ENCODE data around the gene TTLL1. TPM values are rescaled to one million over a fixed set of nuclear protein-coding genes. Genes with fewer than 3 reads are reported as not detected.

The TTLL1 gene
- polyA plus RNA-seq, 1 experiment = 22.1 TPM

DNA sequence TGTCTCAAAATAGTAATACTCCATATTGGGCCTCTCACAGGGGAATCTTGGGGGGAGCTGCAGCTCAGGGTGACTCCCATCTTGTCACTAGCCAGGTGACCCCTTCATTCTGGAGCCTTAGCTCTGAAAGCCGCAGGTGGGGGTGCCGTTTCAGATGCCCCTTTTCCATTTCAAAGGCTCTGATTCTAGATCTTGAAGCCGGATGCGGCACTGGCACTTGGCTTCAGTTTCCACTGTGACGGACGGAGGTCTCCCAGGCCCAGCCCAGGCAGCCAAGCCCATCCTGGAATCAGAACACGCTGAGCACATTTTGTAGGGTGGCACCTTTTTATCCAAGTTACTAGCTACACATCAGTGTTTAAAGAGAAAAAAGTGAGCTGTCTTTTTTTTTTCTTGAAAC, 27.7 kb upstream of the TTLL1 start:
- ChIA-PET CTCF (no interaction called here), POLR2A (no interaction called here)
- no peaks in the 10 kb centered on the region for H3K36me3 ChIP-seq (ENCODE audit: control insufficient read depth, insufficient read depth, low read length)
- TF ChIP-seq, protein P1, sequence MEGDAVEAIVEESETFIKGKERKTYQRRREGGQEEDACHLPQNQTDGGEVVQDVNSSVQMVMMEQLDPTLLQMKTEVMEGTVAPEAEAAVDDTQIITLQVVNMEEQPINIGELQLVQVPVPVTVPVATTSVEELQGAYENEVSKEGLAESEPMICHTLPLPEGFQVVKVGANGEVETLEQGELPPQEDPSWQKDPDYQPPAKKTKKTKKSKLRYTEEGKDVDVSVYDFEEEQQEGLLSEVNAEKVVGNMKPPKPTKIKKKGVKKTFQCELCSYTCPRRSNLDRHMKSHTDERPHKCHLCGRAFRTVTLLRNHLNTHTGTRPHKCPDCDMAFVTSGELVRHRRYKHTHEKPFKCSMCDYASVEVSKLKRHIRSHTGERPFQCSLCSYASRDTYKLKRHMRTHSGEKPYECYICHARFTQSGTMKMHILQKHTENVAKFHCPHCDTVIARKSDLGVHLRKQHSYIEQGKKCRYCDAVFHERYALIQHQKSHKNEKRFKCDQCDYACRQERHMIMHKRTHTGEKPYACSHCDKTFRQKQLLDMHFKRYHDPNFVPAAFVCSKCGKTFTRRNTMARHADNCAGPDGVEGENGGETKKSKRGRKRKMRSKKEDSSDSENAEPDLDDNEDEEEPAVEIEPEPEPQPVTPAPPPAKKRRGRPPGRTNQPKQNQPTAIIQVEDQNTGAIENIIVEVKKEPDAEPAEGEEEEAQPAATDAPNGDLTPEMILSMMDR (IDR thresholded peaks at IDR 0.05; ENCODE audit: insufficient read depth, low read depth, low read length) = no peak
- DNase-seq (ENCODE audit: low read depth) = no peak
- H3K4me3 ChIP-seq (ENCODE audit: low read depth, low read length) = no peak overlapping the region
- H3K27me3 ChIP-seq (ENCODE audit: control insufficient read depth, insufficient read depth, low read length) = peaks cover 16% of the 10 kb centered on the region

DNA sequence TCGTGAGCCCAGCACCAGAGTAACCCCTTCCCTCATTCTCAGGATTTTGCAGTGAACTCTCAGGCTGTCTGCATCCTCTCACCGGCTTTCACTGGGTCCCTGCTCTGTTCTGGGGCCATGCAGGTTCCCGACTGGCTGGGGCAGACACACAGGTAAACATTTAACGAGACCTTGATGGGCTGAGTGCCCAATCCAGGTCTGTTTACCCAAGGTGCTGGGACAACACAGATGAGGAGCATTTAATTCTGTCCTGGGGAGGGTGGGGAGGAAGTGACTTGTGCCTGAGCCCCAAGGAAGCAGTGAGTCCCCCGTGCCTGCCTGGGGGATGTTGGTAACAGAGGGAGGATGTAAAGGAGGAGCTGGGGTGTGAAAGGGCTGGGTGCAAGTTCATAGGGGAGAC, 25.8 kb upstream of the TTLL1 start:
- TF ChIP-seq, protein P1 (IDR thresholded peaks at IDR 0.05; ENCODE audit: insufficient read depth, low read depth, low read length) = no peak
- Histone ChIP-seq H3K4me3 (ENCODE audit: low read depth, low read length) (no peak overlapping the region), H3K36me3 (ENCODE audit: control insufficient read depth, insufficient read depth, low read length) (no peaks in the 10 kb centered on the region), H3K27me3 (ENCODE audit: control insufficient read depth, insufficient read depth, low read length) (peaks cover 33% of the 10 kb centered on the region)
- POLR2A ChIA-PET = no interaction called here
- CTCF ChIA-PET = no interaction called here
- DNase-seq (ENCODE audit: low read depth) = no peak

DNA sequence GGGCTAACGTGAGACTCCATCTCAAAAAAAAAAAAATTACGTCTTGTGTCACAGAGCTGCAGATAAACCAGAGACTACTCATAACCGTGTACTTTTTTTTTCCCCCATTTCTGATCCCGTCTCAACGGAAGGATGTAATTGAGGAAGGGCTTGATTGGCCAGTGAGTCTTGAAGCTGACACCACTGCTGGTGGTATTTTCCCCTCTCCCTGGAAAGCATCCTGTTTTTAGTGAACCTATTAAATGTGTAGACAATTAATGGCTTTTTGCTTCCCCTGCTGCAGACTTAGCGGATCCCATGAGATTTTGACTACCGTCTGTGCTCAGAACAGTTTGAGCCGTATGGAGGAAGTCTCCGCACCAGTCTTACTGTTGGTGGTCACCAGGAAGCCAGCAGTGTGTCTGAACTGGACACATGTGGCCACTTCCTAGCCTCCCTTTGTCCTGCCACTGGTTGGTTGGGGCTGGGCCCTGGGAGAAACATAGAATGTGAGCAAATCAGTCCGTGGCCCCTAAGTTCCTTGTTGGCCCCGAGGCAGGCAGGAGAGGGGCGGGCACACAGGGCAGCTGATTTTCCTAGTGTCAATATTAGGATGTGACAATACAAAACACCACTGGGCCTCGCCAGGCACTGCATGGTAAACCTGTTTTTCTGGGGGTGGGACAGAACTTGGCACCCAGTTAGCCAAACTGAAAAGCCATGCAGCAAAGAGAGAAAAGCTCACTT, 24.5 kb upstream of the TTLL1 start:
- no peak for DNase-seq (ENCODE audit: low read depth)
- ChIA-PET POLR2A (no interaction called here), CTCF (interaction anchor here (0.7 to 1.0 kb wide), 2 partner anchors 24 to 772 kb away, joined by 3 to 4 read pairs; no protein-coding TSS in a partner anchor)
- TF ChIP-seq, protein P1 (IDR thresholded peaks at IDR 0.05; ENCODE audit: insufficient read depth, low read depth, low read length) = no peak
- H3K27me3 ChIP-seq (ENCODE audit: control insufficient read depth, insufficient read depth, low read length) = peaks cover 38% of the 10 kb centered on the region
- no peak overlapping the region for H3K4me3 ChIP-seq (ENCODE audit: low read depth, low read length)
- no peaks in the 10 kb centered on the region for H3K36me3 ChIP-seq (ENCODE audit: control insufficient read depth, insufficient read depth, low read length)

DNA sequence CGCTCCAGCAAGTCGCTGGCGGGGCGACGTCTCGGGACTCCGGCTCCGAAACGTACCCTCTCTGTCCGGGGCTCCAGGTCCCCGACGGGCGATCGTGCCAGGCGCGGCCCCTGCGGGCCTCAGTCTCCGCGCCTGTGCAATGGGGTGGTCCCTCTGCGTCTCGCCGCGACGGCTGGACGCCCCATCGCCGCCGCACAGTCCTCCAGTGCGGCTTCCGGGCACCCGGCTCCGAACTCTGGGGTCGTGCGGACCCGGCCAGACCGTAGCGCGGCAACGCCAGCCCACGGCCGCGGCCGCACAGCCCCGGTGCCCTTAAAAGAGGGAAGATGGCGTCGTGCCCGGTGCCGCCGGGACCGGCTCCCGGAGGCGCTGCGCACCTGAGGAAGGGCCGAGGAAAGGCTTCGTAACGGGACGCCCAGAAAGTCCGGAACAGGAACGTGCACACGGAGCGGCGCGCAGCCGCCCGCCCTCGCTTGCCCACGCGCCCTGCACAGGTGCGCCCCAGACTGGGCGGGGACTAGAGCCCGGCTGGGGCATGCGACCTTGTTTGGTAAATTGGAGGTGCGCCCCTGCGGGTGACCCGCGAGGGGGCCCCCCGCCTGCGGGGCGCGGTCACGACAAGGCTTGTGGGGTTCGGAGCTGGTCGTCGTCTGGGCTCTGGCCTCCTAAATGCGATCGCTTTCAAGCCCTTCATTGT, 21.9 kb upstream of the TTLL1 start:
- no peaks in the 10 kb centered on the region for H3K36me3 ChIP-seq (ENCODE audit: control insufficient read depth, insufficient read depth, low read length)
- POLR2A ChIA-PET = no interaction called here
- peak overlapping the region; percentile 24 for H3K4me3 ChIP-seq (ENCODE audit: low read depth, low read length)
- no peak for DNase-seq (ENCODE audit: low read depth)
- TF ChIP-seq, protein P1 (IDR thresholded peaks at IDR 0.05; ENCODE audit: insufficient read depth, low read depth, low read length) = no peak
- peaks cover 42% of the 10 kb centered on the region for H3K27me3 ChIP-seq (ENCODE audit: control insufficient read depth, insufficient read depth, low read length)
- CTCF ChIA-PET = interaction anchor here (1.6 to 1.7 kb wide), 2 partner anchors 26 to 27 kb away, joined by 3 to 5 read pairs; no protein-coding TSS in a partner anchor

DNA sequence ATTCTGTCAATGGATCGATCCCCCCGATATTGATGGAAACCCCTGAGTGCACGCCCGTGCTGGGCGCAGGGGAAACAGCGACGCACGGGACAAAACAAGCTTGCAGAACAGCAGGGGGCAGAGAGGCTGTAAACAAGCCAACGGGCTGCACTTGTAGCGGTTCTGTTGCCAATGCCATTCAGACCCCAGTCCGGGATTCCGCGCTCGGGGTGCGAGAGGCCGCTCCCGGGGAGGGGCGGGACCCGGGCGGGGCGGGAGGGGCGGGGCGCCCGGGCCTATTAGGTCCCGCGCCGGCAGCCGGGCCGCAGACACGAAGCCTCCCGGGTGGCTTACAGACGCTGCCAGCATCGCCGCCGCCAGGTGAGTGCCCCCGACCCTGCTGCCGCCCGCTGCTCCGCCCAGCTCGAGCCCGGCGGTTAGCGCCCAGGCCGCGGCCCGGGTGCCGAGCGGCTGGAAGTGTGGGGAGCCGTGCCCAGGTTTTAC, 21.3 kb upstream of the TTLL1 start, which contains the start of gene BIK:
Gene BIK, plus strand, starts transcription at position 307 of the 483 bp plus-strand sequence. CDS start 13,273 bp downstream, outside the sequence.
- Histone ChIP-seq H3K4me3 (ENCODE audit: low read depth, low read length) (peak within 1 kb of the TSS; percentile 24), H3K36me3 (ENCODE audit: control insufficient read depth, insufficient read depth, low read length) (no peaks in the 10 kb centered on the region), H3K27me3 (ENCODE audit: control insufficient read depth, insufficient read depth, low read length) (peaks cover 42% of the 10 kb centered on the region)
- ChIA-PET CTCF (interaction anchor here (1.7 kb wide), 1 partner anchor 26 kb away, joined by 5 read pairs; no protein-coding TSS in a partner anchor), POLR2A (no interaction called here)
- no peak for DNase-seq (ENCODE audit: low read depth)
- TF ChIP-seq, protein P1 (IDR thresholded peaks at IDR 0.05; ENCODE audit: insufficient read depth, low read depth, low read length) = peak; percentile 32

Data from BJ (cell line).